ENCODE results near the gene NTHL1. TPM values are rescaled to one million over a fixed set of nuclear protein-coding genes. Genes with fewer than 3 reads are reported as not detected.

NTHL1 gene
- total RNA-seq, 1 experiment from 2014 or later = 52.0 TPM

DNA sequence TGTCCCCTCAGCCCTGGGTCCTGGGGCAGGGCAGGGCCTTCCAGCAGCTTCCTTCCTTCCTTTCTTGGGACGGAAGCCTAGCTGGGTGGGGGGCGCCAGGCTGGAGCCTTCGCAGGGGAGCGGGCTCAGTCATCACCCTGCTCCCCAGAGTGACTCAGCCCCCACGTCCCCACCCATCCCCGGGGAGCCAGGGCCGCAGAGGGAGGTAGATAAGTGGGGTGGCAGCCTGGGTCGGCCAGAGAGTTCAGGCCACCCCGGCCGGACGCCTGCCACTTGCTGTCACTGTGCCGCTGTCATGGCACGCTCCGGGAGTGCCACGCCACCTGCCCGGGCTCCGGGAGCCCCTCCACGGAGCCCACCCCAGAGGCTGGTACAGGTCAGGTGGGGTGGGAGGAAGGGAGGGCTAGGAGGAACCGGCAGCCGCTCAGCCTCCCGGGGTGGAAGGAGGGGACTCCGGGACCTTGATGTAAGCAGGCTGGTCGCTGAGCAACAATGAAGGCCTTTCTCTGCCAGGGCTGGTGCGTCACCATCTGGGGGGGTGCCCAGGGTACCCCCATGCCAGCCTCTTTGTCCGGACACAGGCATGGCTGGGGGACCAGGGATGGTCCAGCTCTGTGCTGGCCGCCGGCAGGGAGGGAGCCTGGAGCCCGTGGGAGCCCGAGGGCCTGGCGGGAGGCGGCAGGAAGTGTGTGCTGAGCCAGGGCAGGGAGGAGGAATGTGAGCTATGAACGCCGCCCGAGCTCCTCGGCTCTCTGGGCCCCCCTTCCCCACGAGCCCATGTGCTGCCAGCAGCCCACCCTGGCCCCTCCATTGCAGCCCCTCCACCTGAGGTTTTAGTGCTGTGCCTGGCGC is 14.4 kb downstream of the NTHL1 start:
- Histone ChIP-seq H3K79me1 (ENCODE audit: insufficient read depth, low read depth, low read length, poor library complexity, severe bottlenecking) (no peaks in the 10 kb centered on the region), H2BK20ac (ENCODE audit: low read depth, low read length, poor library complexity, severe bottlenecking) (no peak overlapping the region), H2BK5ac (ENCODE audit: insufficient read length, low read length) (no peak overlapping the region), H4K91ac (ENCODE audit: insufficient read length, low read depth, low read length) (no peak overlapping the region), H2BK12ac (ENCODE audit: insufficient read length, low read depth, low read length) (no peak overlapping the region), H3K79me2 (ENCODE audit: insufficient read depth, low read length) (no peaks in the 10 kb centered on the region), H3K4me1 (ENCODE audit: insufficient read depth, low read length) (no peaks in the 10 kb centered on the region), H3K27me3 (ENCODE audit: insufficient read depth, low read length) (no peaks in the 10 kb centered on the region), H3K9me3 (ENCODE audit: control insufficient read depth, low read depth, low read length) (no peaks in the 10 kb centered on the region), H3K4ac (ENCODE audit: low read depth, low read length) (no peak overlapping the region), H2AFZ (ENCODE audit: low read length) (no peak overlapping the region), H2AK5ac (ENCODE audit: insufficient read length, low read length) (no peak overlapping the region), H3K23me2 (ENCODE audit: insufficient read length, low read depth, low read length, poor library complexity, severe bottlenecking) (no peaks in the 10 kb centered on the region), H3K14ac (ENCODE audit: insufficient read depth, low read length) (no peak overlapping the region; the same call in 1 of the 2 replicates), H3K56ac (ENCODE audit: insufficient read length, low read depth, low read length) (no peak overlapping the region), H4K5ac (ENCODE audit: insufficient read length, low read depth, low read length) (no peak overlapping the region), H4K20me1 (ENCODE audit: control insufficient read depth, insufficient read depth, insufficient read length) (no peaks in the 10 kb centered on the region), H3K18ac (ENCODE audit: insufficient read length, low read depth, low read length) (no peak overlapping the region), H3K4me2 (ENCODE audit: insufficient read depth, insufficient read length, low read length) (no peak overlapping the region), H2BK15ac (ENCODE audit: low read depth, low read length) (no peak overlapping the region), H3K23ac (ENCODE audit: insufficient read length, low read depth, low read length) (no peak overlapping the region), H3K27ac (ENCODE audit: insufficient read length, low read depth, low read length) (no peak overlapping the region), H3T11ph (ENCODE audit: low read length) (no peak overlapping the region), H4K8ac (replicated peaks; ENCODE audit: insufficient read length, low read depth, low read length) (no peak overlapping the region), H3K9ac (ENCODE audit: extremely low read depth, insufficient read length, low read length) (no peak overlapping the region), H2BK120ac (ENCODE audit: low read depth, low read length, poor library complexity, severe bottlenecking) (no peak overlapping the region)
- DNase-seq = no peak
- Mint-ChIP-seq H3K36me3 (ENCODE audit: insufficient read depth in 1 of 3, low read depth in 3 of 3) (no peaks in the 10 kb centered on the region), H3K4me1 (peaks cover 3% of the 10 kb centered on the region in 2 experiments; a peak in 1 of 4 replicates), H3K4me3 (no peak overlapping the region), H3K27me3 (ENCODE audit: low read depth) (peaks cover 2% of the 10 kb centered on the region; the same call in 1 of the 2 replicates), H3K9me3 (no peaks in the 10 kb centered on the region), H3K27ac (no peak overlapping the region; a peak in 1 of 7 replicates)
- TF ChIP-seq, protein P1, sequence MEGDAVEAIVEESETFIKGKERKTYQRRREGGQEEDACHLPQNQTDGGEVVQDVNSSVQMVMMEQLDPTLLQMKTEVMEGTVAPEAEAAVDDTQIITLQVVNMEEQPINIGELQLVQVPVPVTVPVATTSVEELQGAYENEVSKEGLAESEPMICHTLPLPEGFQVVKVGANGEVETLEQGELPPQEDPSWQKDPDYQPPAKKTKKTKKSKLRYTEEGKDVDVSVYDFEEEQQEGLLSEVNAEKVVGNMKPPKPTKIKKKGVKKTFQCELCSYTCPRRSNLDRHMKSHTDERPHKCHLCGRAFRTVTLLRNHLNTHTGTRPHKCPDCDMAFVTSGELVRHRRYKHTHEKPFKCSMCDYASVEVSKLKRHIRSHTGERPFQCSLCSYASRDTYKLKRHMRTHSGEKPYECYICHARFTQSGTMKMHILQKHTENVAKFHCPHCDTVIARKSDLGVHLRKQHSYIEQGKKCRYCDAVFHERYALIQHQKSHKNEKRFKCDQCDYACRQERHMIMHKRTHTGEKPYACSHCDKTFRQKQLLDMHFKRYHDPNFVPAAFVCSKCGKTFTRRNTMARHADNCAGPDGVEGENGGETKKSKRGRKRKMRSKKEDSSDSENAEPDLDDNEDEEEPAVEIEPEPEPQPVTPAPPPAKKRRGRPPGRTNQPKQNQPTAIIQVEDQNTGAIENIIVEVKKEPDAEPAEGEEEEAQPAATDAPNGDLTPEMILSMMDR (conservative IDR thresholded peaks at IDR 0.05) = no peak
- WGBS (ENCODE audit: extremely low coverage, insufficient read length, low lambda C conversion rate) = no CpG with 5 or more reads among the region's 37 CpGs
